HepG2 (cell line): ENCODE measurements around the gene RELL1. TPM values are rescaled to one million over a fixed set of nuclear protein-coding genes. Genes with fewer than 3 reads are reported as not detected.

Experiments
- ELF1 ChIP-seq: sonication (generic); formaldehyde crosslinking; IDR thresholded peaks from 2 replicates; pipeline ENCODE4 v1.4.0; 2020; ENCODE audit warnings: missing genetic modification reagents
- ELF3 ChIP-seq: IDR thresholded peaks from 2 replicates; pipeline ENCODE4 v1.6.1; 2016; ENCODE audit warnings: missing genetic modification reagents, missing compliant biosample characterization
- HMGXB3 ChIP-seq: sonication (generic); formaldehyde crosslinking; IDR thresholded peaks from 2 replicates; pipeline ENCODE4 v1.4.0; 2020; ENCODE audit warnings: missing genetic modification reagents, borderline replicate concordance
- HMGXB4 ChIP-seq, 2 experiments: sonication (generic) in 1 of 2; formaldehyde crosslinking in 1 of 2; IDR thresholded peaks; 2 replicates each; pipeline versions ENCODE4 v1.4.0 to v1.6.1; 2018 to 2020; ENCODE audit warnings: missing genetic modification reagents in 2 of 2, borderline replicate concordance in 1 of 2, low read depth in 1 of 2, mild to moderate bottlenecking in 1 of 2, missing biosample characterization in 1 of 2
- IRX3 ChIP-seq: sonication (generic); formaldehyde crosslinking; IDR thresholded peaks from 2 replicates; pipeline ENCODE4 v1.8.1; 2023; ENCODE audit warnings: mild to moderate bottlenecking, low read depth, missing genetic modification reagents, borderline replicate concordance
- JUNB ChIP-seq: sonication (generic); formaldehyde crosslinking; IDR thresholded peaks from 2 replicates; pipeline ENCODE4 v1.8.0; 2022; ENCODE audit warnings: missing genetic modification reagents, mild to moderate bottlenecking, borderline replicate concordance
- LBX2 ChIP-seq: sonication (generic); formaldehyde crosslinking; IDR thresholded peaks from 2 replicates; pipeline ENCODE4 v1.5.0; 2020; ENCODE audit warnings: missing genetic modification reagents, mild to moderate bottlenecking, borderline replicate concordance
- MED13 ChIP-seq: sonication (generic); formaldehyde crosslinking; IDR thresholded peaks from 2 replicates; pipeline ENCODE4 v1.5.0; 2020; ENCODE audit warnings: missing genetic modification reagents
- MYPOP ChIP-seq: sonication (generic); formaldehyde crosslinking; IDR thresholded peaks from 2 replicates; pipeline ENCODE4 v1.8.1; 2023; ENCODE audit warnings: mild to moderate bottlenecking, moderate library complexity, missing genetic modification reagents
- NFE2 ChIP-seq: sonication (generic); formaldehyde crosslinking; IDR thresholded peaks from 2 replicates; pipeline ENCODE4 v1.4.0; 2020; ENCODE audit warnings: missing genetic modification reagents
- TCF7 ChIP-seq: sonication (generic); IDR thresholded peaks from 2 replicates; pipeline ENCODE4 v1.6.1; 2016; ENCODE audit warnings: antibody characterized with exemption, low read depth
- TERF1 ChIP-seq: sonication (generic); formaldehyde crosslinking; IDR thresholded peaks from 2 replicates; pipeline ENCODE4 v1.8.0; 2022; ENCODE audit warnings: mild to moderate bottlenecking, missing genetic modification reagents, moderate library complexity
- ZNF138 ChIP-seq: sonication (generic); formaldehyde crosslinking; IDR thresholded peaks from 2 replicates; pipeline ENCODE4 v1.5.0; 2020; ENCODE audit warnings: mild to moderate bottlenecking, low read depth, missing genetic modification reagents
- ZNF275 ChIP-seq: sonication (generic); formaldehyde crosslinking; IDR thresholded peaks from 2 replicates; pipeline ENCODE4 v1.8.0; 2022; ENCODE audit warnings: missing genetic modification reagents, mild to moderate bottlenecking, inconsistent platforms, borderline replicate concordance
- ZNF503 ChIP-seq: sonication (generic); formaldehyde crosslinking; IDR thresholded peaks from 2 replicates; pipeline ENCODE4 v1.4.0; 2020; ENCODE audit warnings: missing genetic modification reagents
- ZNF879 ChIP-seq: sonication (generic); formaldehyde crosslinking; IDR thresholded peaks from 2 replicates; pipeline ENCODE4 v1.8.1; 2023; ENCODE audit warnings: missing genetic modification reagents
- polyA plus RNA-seq, 8 experiments: library from polyadenylated mRNA; depleted of rRNA in 3 of 8; stranded (reverse) in 7 of 8; unstranded in 1 of 8; fragments of >200 nt; fragmentation: Illumina TruSeq in 4 of 8; extraction: Trizol in 4 of 8; gene quantifications; 2 replicates each; pipeline versions ENCODE4 v1.2.1 to v1.2.3, GENCODE V29; 2011 to 2016; ENCODE audit warnings: low read depth in 4 of 8, missing spikeins in 1 of 8, mixed read lengths in 1 of 8; ENCODE audit not compliant: insufficient read depth in 1 of 8
- total RNA-seq, 5 experiments: library from RNA; depleted of rRNA; stranded (reverse); fragments of >200 nt; fragmentation: Illumina TruSeq; extraction: Trizol; gene quantifications; 2 replicates each; pipeline ENCODE4 v1.2.3, GENCODE V29; 2016; ENCODE audit warnings: low read depth in 1 of 5

RELL1 gene
- total and polyA plus RNA-seq, 2 of the 13 experiments (the other 11 are each of a cell fraction or from before 2014, with no cell fraction given): 8.4 to 58.4 TPM

- TF ChIP-seq LBX2 (no peak), MED13 (CRISPR knock-in tag) (no peak; the same call in 1 of the 2 replicates), JUNB (CRISPR knock-in tag) (no peak), TERF1 (no peak), ELF3 (CRISPR knock-in tag) (peak; percentile 49; the same call in 1 of the 2 replicates), ZNF503 (CRISPR knock-in tag) (no peak; the same call in 1 of the 2 replicates), ZNF138 (CRISPR knock-in tag) (peak; percentile 48; the same call in 1 of the 2 replicates), TCF7 (no peak), ELF1 (CRISPR knock-in tag) (no peak), HMGXB4 (CRISPR knock-in tag; IDR thresholded peaks at IDR 0.05; ENCODE audit: borderline replicate concordance in 1 of 2, low read depth in 1 of 2) (peak; percentile 34 to 74; a peak in 1 of 4 replicates), IRX3 (peak; percentile 64; the same call in 1 of the 2 replicates), ZNF879 (CRISPR knock-in tag) (0 out of 2 replicates have a peak, but pooled peaks have one; percentile 61), MYPOP (CRISPR knock-in tag) (peak; percentile 7; the same call in 1 of the 2 replicates), HMGXB3 (CRISPR knock-in tag) (no peak), ZNF275 (CRISPR knock-in tag) (no peak), NFE2 (CRISPR knock-in tag) (no peak)
Measured at GRCh38 chr4:37685823-37686372, 278 bp downstream of the RELL1 start (continued).
